Measurements from ENCODE around the gene ZNF726.

- TF ChIP-seq CTCF (IDR thresholded peaks at IDR 0.05) (no peak), ZFX (IDR thresholded peaks at IDR 0.05; ENCODE audit: borderline replicate concordance) (no peak)
These were observed 68.7 kb downstream of the ZNF726 start for GRCh38 chr19:23983406-23983805.
